ENCODE data around the gene TRIM7. TPM values are rescaled to one million over a fixed set of nuclear protein-coding genes. Genes with fewer than 3 reads are reported as not detected.
"Not testable (repeated sequence)": the region's sequence is repeated elsewhere in the genome, so short reads cannot be mapped to it uniquely, and the experiment has no call there.

Gene TRIM7
- total and polyA plus RNA-seq, 2 donors (not counting 1 experiment from before 2014, with no cell fraction given) = 4.7 to 7.3 TPM

DNA sequence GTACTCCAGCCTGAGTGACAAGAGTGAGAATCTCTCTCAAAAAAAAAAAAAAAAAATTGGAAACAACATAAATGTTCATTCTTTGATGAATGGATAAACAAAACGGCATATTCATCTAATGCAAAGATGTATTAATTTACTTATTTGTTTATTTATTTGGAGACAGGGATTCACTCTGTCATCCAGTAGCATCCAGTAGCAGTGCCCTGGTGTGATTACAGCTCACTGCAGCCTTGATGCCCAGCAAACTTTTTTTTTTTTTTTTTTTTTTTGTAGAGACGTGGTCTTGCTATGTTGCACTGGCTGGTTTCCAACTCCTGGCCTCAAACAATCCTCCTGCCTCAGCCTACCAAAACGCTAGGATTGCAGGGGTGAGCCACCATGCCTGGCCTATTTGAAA lies 33.2 kb downstream of the TRIM7 start:
- Histone ChIP-seq H3K9ac (ENCODE audit: insufficient read depth, low read length) (no peak overlapping the region), H3K27ac (ENCODE audit: insufficient read depth, low read length) (no peak overlapping the region), H3K79me2 (ENCODE audit: control insufficient read depth, insufficient read depth, low read length) (no peaks in the 10 kb centered on the region), H3K4me3 (replicated peaks in 1 of 4; ENCODE audit: control extremely low read depth in 1 of 4, insufficient read depth in 1 of 4, low read depth in 3 of 4, low read length in 4 of 4) (no peak overlapping the region), H4K20me1 (ENCODE audit: control insufficient read depth, extremely low read depth, insufficient read depth, low read length) (no peaks in the 10 kb centered on the region), H3K4me2 (ENCODE audit: extremely low read depth, insufficient read depth, low read length) (no peak overlapping the region), H3K36me3 (ENCODE audit: control insufficient read depth, insufficient read depth, low read length) (no peaks in the 10 kb centered on the region), H3K27me3 (ENCODE audit: control insufficient read depth, insufficient read depth, low read length) (no peaks in the 10 kb centered on the region), H3K4me1 (ENCODE audit: control insufficient read depth, extremely low read depth, insufficient read depth, low read length) (peaks cover 4% of the 10 kb centered on the region), H2AFZ (ENCODE audit: low read length) (no peak overlapping the region), H3K9me3 (ENCODE audit: control insufficient read depth, insufficient read depth, low read depth, low read length) (no peaks in the 10 kb centered on the region)
- TF ChIP-seq EZH2 (IDR thresholded peaks at IDR 0.05; ENCODE audit: low read length, missing control alignments) = no peak
- TF ChIP-seq CTCF (conservative IDR thresholded peaks at IDR 0.05 in 1 of 2, IDR thresholded peaks at IDR 0.05 in 1 of 2; ENCODE audit: low read depth in 1 of 2, low read length in 2 of 2) = no peak
- DNase-seq (ENCODE audit: low read depth in 2 of 2) = no peak

DNA sequence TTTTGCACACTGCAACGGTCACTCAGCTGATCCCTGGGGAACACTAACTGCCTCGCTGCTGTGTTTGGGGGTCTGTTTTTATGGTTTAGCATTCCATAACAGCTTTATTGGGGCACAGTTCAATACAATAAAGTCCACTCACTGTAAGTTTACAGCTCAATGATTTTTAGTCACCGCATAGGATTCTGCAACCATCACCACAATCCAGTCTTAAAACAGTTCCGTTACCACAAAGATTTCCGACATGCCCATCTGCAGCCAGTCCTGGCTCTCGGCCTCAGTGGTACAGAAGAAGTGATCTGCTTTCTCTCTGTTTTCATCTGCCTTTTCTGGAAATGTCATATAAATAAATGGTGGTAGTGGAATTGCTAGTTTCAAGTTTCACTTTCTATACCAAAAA lies 34.0 kb downstream of the TRIM7 start:
- no peak overlapping the region for H2AFZ ChIP-seq (ENCODE audit: low read length)
- TF ChIP-seq EZH2 (IDR thresholded peaks at IDR 0.05; ENCODE audit: low read length, missing control alignments) (no peak), CTCF (conservative IDR thresholded peaks at IDR 0.05 in 1 of 2, IDR thresholded peaks at IDR 0.05 in 1 of 2; ENCODE audit: low read depth in 1 of 2, low read length in 2 of 2) (no peak)

GRCh38 chr5:181170237-181170825 lies 34.7 kb downstream of the TRIM7 start:
- H3K4me2 ChIP-seq (ENCODE audit: extremely low read depth, insufficient read depth, low read length) = peak overlapping the region; percentile 70
- no peaks in the 10 kb centered on the region for H3K27me3 ChIP-seq (ENCODE audit: control insufficient read depth, insufficient read depth, low read length)
- H3K36me3 ChIP-seq (ENCODE audit: control insufficient read depth, insufficient read depth, low read length) = no peaks in the 10 kb centered on the region
- H3K4me3 ChIP-seq (replicated peaks in 1 of 4; ENCODE audit: control extremely low read depth in 1 of 4, insufficient read depth in 1 of 4, low read depth in 3 of 4, low read length in 4 of 4) = peak overlapping the region in 3 of 4 experiments; percentile 5 to 34 (median 24)
- no peak overlapping the region for H3K27ac ChIP-seq (ENCODE audit: insufficient read depth, low read length)
- H4K20me1 ChIP-seq (ENCODE audit: control insufficient read depth, extremely low read depth, insufficient read depth, low read length) = no peaks in the 10 kb centered on the region
- peaks cover 4% of the 10 kb centered on the region for H3K4me1 ChIP-seq (ENCODE audit: control insufficient read depth, extremely low read depth, insufficient read depth, low read length)
- peak overlapping the region; percentile 48 for H2AFZ ChIP-seq (ENCODE audit: low read length)
- no peaks in the 10 kb centered on the region for H3K79me2 ChIP-seq (ENCODE audit: control insufficient read depth, insufficient read depth, low read length)
- H3K9me3 ChIP-seq (ENCODE audit: control insufficient read depth, insufficient read depth, low read depth, low read length) = no peaks in the 10 kb centered on the region
- no peak for DNase-seq (ENCODE audit: low read depth in 2 of 2)
- TF ChIP-seq CTCF (conservative IDR thresholded peaks at IDR 0.05 in 1 of 2, IDR thresholded peaks at IDR 0.05 in 1 of 2; ENCODE audit: low read depth in 1 of 2, low read length in 2 of 2) = no peak
- TF ChIP-seq EZH2 (IDR thresholded peaks at IDR 0.05; ENCODE audit: low read length, missing control alignments) = no peak
- no peak overlapping the region for H3K9ac ChIP-seq (ENCODE audit: insufficient read depth, low read length)

More for the DNA sequence above, 34.0 kb downstream of the TRIM7 start:
- Histone ChIP-seq H3K9ac (ENCODE audit: insufficient read depth, low read length) (no peak overlapping the region), H3K36me3 (ENCODE audit: control insufficient read depth, insufficient read depth, low read length) (no peaks in the 10 kb centered on the region), H3K79me2 (ENCODE audit: control insufficient read depth, insufficient read depth, low read length) (no peaks in the 10 kb centered on the region), H3K4me2 (ENCODE audit: extremely low read depth, insufficient read depth, low read length) (no peak overlapping the region), H3K4me3 (replicated peaks in 1 of 4; ENCODE audit: control extremely low read depth in 1 of 4, insufficient read depth in 1 of 4, low read depth in 3 of 4, low read length in 4 of 4) (no peak overlapping the region), H3K9me3 (ENCODE audit: control insufficient read depth, insufficient read depth, low read depth, low read length) (no peaks in the 10 kb centered on the region), H3K27me3 (ENCODE audit: control insufficient read depth, insufficient read depth, low read length) (no peaks in the 10 kb centered on the region), H4K20me1 (ENCODE audit: control insufficient read depth, extremely low read depth, insufficient read depth, low read length) (no peaks in the 10 kb centered on the region), H3K27ac (ENCODE audit: insufficient read depth, low read length) (no peak overlapping the region), H3K4me1 (ENCODE audit: control insufficient read depth, extremely low read depth, insufficient read depth, low read length) (peaks cover 4% of the 10 kb centered on the region)
- peak in 1 of 2 donors; percentile 83 for DNase-seq (ENCODE audit: low read depth in 2 of 2)

DNA sequence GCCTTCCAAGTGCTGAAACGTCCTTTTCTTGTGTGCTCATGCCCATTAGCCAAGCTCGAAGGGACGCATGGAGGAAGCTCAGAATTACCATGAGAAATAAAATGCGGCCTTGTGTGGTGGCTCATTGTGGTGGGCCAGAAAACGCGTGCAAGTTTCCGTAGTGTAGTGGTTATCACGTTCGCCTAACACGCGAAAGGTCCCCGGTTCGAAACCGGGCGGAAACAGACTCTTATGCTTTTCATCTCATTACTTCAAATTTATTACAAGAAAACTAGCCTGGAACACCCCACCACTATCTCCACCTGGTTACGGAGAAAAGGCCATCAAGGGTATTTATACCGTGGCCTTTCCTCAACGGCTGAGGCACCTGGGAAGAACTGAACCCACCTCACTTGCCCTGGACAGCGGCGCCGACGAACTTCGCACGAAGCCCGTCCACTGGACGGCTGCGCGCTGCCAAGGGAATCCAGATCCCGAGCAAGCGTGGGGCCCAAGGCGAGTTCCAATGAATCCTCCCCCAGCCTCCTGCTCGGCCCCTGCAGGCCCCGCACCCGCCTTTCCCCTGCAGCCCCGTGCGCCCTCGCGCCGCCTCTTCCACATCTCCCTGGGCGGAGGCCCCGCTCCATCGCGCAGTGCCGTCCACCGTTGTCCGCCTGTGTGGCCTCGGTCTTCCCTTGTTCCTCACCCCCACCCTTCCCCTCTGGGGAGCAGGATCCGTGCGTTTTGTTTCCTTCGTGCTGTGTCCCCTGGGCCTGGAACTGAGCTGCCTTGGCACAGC lies 35.3 kb downstream of the TRIM7 start:
- H3K4me2 ChIP-seq (ENCODE audit: extremely low read depth, insufficient read depth, low read length) = peak overlapping the region; percentile 70
- not testable (repeated sequence) for H3K9ac ChIP-seq (ENCODE audit: insufficient read depth, low read length); H3K79me2 ChIP-seq (ENCODE audit: control insufficient read depth, insufficient read depth, low read length); H3K9me3 ChIP-seq (ENCODE audit: control insufficient read depth, insufficient read depth, low read depth, low read length); H3K27me3 ChIP-seq (ENCODE audit: control insufficient read depth, insufficient read depth, low read length); H3K4me1 ChIP-seq (ENCODE audit: control insufficient read depth, extremely low read depth, insufficient read depth, low read length); H3K36me3 ChIP-seq (ENCODE audit: control insufficient read depth, insufficient read depth, low read length); H3K27ac ChIP-seq (ENCODE audit: insufficient read depth, low read length); H4K20me1 ChIP-seq (ENCODE audit: control insufficient read depth, extremely low read depth, insufficient read depth, low read length)
- H2AFZ ChIP-seq (ENCODE audit: low read length) = peak overlapping the region; percentile 48
- peak; percentile 81 for DNase-seq (ENCODE audit: low read depth in 2 of 2)
- peak overlapping the region; percentile 5 to 34 (median 15) for H3K4me3 ChIP-seq (replicated peaks in 1 of 4; ENCODE audit: control extremely low read depth in 1 of 4, insufficient read depth in 1 of 4, low read depth in 3 of 4, low read length in 4 of 4)

All from fibroblast of lung (primary cell).